T47D (cell line): Measurements from ENCODE around the gene SIK3.

ENCODE experiments used
- DNase-seq, 2 experiments: peaks; one replicate each; pipeline versions ENCODE4 v3.0.0 to v3.0.0-alpha.2; 2011 to 2012; ENCODE audit warnings: low read depth in 1 of 2, low spot score in 1 of 2
- JUND ChIP-seq: IDR thresholded peaks from 2 replicates; pipeline ENCODE4 v1.6.1; 2012; ENCODE audit warnings: low read depth
- in situ Hi-C: cut with HindIII; loops from 2 replicates; pipeline ENCODE4 v1.10.0; 2016; ENCODE audit warnings: low sequenced_read_pairs, low pct_unique_long_range_greater_than_20kb

Gene SIK3

DNA sequence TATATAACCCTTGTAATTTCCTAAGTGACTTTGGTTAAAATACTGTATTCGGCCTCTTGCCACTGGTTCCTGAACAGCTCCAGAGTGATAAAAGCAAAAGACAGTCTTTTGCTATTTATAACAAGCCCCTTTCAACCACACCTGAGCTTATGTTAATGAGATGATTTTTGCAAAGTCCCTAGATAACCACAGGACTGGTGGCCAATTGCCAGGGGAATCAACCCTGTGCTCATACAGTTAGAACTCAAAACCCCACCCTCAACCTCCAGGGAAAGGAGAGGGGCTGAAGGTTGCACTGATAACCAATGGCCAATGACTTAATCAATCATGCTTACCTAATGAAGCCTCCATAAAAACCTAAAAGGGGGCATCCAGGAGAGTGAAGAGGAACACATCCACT is 77.9 kb downstream of the SIK3 start:
- in situ Hi-C loops: no loop called here
- no peak for TF ChIP-seq JUND
- DNase-seq: no peak

DNA sequence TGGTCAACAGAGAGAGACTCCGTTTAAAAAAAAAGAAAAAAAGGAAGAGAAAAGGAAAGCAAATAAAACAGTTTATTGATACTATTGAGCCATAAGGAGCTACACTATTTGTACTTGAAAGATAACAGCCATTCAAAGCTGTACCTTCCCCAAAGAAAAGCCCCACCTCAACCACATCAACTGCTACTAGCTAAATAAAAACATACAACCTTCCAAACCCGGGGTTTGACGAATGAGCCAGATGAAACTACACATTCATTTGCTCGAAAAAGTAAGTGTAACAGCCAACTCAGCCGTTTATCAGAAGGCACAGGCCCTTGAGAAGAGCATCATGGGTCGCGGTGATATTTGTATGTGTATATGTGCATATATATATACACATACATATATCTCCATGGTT is 78.4 kb downstream of the SIK3 start:
- in situ Hi-C loops: no loop called here
- no peak for TF ChIP-seq JUND
- no peak for DNase-seq

DNA sequence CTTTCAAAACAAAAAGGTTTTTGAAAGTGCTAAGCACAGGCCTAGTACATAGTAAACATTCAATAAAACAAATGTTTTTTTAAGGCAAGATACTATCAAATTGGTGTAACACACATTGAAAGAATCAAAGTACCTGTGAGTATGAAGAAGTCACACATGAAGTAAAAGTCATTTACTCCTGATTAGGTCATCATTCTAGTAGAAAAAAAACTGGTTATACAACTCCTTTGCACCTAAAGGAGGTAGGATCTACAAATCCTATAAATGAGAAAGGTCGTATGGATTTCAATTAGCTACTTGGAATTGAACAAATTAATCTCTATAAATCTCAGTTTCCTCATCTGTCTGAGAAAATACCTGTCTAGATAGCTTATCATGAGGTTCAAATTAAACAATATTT is 80.8 kb downstream of the SIK3 start:
- no peak for TF ChIP-seq JUND
- in situ Hi-C loops: no loop called here
- DNase-seq: peak in 1 of 2 experiments; percentile 30

DNA sequence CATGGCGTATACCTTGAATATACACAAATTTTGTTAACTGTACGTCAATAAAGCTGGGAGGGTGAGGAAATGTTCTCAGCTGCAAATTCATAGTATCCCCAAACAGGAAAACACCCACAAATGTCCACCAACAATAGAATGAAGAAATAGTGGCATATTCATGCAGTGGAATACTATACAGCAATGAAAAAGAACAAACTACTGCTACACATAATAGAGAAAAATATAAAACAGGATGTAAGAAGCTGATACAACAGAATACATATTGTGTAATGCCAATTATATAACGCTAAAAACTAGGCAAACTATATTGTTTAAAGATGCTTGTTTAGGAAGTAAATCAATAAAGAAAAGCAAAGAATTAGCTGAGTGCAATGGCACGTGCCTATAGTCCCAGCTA is 81.5 kb downstream of the SIK3 start:
- in situ Hi-C loops: no loop called here
- no peak for DNase-seq
- no peak for TF ChIP-seq JUND

DNA sequence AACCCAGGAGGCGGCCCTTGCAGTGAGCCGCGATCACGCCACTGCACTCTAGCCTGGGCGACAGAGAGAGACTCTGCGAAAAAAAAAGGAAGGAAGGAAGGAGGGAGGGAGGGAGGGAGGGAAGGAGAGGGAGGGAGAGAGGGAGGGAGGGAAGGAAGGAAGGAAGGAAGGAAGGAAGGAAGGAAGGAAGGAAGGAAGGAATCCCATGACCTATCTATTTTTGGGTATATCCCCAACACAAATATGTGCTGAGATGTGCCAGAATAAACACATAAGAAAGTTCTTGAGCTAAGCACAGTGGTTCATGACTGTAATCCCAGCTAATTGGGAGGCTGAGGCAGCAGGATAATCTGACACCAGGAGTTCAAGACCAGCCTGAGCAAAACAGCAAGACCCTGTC is 82.0 kb downstream of the SIK3 start:
- in situ Hi-C loops: no loop called here
- no peak for DNase-seq
- no peak for TF ChIP-seq JUND

DNA sequence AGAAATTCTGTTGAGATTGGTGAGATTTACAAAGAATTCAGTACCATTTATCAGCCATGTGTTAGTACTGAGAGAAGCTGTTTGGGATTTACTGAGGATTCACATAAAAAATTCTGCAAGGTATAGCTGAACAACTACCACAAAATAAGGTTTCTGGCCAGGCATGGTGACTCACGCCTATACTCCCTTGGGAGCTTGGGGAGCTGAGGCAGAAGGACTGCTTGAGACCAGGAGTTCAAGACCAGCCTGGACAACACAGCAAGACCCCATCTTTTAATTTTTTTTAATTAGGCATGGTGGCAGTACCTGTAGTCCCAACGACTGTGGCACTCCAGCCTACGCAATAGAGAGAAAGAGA is 86.7 kb downstream of the SIK3 start:
- in situ Hi-C loops: no loop called here
- TF ChIP-seq JUND: no peak
- DNase-seq: no peak

DNA sequence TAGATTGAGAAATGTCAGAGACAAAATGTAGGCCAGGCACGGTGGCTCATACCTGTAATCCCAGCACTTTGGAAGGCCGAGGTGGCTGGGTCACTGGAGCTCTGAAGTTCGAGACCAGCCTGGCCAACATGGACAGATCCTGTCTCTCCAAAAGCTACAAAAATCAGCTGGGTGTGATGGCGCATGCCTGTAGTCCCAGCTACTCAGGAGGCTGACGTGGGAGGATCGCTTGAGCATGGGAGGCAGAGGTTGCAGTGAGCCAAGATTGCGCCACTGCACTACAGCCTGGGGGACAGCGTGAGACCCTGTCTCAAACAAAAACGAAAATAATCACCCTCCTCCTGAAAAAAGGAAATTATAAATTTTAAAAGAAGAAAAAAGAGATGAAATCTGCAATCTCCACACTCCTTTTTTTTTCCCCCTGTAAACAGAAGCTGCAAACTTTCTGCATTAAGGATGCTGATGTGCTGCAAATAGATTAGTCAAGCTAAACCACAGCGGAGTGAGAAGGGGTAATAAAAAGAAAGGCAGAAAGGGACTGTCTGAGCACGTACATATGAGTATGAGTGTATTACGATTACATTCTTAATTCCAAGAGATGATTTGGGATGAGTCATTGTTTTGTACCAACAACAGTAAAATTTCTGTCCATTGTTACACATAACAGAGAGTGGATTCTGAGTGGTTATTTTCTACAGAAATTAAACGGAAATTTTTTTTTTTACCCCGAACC is 87.3 kb downstream of the SIK3 start:
- no peak for DNase-seq
- in situ Hi-C loops: no loop called here
- TF ChIP-seq JUND: no peak

DNA sequence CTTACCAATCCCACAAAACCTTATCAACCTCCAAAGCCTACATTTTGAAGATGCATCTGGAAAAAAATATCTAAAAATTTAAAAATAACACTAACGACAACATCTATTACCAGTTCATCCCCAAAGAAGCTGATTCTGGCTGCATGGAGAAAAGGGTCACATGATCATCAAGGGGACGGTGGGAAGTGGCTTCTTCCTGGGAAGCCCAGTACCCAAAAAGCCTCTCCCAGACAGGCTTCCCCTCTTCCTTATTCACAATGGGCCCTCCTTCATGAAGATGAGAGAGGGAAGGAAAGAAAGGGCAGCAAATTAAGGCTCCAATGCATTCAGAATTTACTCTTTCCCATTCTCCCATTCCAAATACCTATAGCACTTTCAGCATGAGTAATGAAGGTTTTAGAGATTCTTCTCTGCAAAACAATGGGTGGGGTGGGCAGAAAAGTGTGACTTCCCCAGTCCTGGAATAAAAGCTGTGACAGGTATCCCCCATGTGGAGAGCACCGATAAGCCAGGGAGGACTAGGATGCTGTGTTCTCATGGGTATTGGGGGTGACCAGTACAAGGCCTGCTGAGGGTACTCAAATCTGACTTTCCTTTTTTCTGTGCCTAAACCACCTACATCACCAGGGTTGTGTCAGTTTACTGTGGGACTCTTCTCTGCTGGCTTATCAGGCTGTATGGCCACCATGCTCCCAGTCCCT is 88.2 kb downstream of the SIK3 start:
- in situ Hi-C loops: no loop called here
- DNase-seq: no peak
- no peak for TF ChIP-seq JUND

DNA sequence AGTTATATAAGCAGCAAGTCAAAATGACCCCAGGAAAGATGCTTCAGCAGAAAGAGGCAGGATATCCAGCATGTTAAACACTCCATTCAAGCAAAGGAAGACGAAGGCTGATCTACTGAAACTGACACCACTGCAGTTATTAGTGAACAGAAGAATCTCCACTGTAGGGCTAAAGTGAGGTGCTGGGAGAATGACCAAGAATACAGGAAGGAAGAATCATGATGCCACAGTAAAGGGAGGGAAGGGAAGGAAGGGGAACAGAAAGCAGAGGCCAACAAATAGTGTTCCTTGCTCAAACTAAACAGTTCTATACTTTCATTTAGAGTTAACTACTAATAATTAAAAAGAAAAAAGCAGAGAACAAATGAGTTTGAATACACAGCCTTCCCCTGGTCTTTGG is 92.5 kb downstream of the SIK3 start:
- in situ Hi-C loops: no loop called here

DNA sequence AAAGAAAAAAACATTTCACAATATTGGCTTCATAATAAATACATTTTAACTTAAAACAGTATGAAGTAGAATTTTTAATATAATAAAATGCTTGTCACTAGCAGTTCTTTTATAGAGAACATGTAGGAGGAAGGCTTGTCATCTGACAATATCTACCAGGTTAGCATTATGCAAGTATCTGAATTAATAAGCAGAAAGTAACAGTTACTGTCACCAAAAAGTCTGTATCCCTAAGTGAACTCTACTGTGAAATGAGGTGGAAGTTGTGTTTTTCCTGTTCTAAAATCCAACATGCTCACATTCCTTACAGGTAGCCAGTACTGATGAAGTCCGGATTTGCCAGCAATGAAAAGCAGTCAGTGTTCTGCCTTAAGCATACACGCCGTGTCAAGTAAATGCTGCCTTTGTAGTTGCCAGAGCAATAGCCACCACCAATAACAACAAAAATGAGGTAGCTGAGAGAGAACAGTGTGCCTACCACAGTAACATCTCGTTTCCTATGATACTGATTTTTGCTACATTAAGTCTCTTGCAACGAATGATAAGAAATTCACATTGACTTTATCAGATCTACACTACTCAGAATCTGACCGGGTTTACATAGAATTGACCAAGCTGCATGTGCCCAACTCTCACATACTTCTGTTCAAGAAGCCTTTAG is 95.5 kb downstream of the SIK3 start:
- no peak for TF ChIP-seq JUND
- peak in 1 of 2 experiments; percentile 33 for DNase-seq
- in situ Hi-C loops: no loop called here

More for the DNA sequence above, 92.5 kb downstream of the SIK3 start:
- no peak for DNase-seq
- no peak for TF ChIP-seq JUND

DNA sequence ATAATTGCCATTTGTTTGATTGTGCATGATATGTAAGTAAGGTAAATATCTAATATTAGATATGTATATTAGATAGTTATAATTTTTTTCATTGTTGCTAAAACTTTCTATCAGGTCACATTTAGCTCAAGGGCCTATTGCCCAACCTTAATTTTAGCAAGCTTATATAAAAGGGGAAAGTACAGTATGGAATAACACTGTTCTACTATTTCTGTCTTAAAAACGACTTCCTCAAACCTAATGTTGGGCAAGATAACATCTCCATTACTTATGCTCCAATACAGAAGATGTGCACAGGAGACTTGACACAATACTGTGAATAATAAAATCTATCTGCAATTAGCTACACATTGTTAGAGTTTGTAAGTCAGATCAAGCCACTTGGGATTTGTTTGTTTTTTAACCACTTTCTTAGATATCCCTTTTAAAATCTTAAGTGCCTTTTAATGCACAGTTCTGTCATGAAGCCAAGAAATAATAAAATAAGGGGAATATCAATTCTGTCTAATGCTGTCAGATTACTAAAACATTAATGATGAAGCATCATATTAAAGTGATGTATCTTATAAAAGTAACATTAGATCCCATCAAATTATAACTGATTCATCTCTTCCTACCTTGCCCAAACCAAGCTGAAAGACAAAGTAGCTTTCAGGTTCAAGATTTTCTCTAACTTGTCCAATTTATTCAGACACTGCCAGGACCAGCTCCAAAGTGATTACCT is 98.1 kb downstream of the SIK3 start:
- in situ Hi-C loops: no loop called here
- DNase-seq: no peak
- TF ChIP-seq JUND: no peak

DNA sequence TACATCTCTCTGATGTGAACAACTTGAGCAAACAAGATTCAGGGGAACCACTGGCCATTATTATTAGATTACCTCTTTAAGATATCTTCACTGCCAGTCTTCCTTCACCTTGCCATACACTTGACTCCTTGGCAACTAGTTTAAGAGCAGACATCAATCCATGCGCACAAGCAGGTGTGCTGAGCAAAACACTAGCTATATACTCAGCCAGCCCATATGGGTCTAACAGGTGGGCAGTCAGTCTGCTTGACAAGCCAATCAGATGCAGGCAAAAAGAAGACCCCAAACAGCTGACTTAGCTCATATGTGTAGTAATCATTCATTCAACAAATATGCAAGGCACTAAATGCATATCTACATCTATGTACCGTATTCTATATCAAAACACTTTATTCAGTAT is 101.2 kb downstream of the SIK3 start:
- no peak for TF ChIP-seq JUND
- DNase-seq: no peak
- in situ Hi-C loops: no loop called here

DNA sequence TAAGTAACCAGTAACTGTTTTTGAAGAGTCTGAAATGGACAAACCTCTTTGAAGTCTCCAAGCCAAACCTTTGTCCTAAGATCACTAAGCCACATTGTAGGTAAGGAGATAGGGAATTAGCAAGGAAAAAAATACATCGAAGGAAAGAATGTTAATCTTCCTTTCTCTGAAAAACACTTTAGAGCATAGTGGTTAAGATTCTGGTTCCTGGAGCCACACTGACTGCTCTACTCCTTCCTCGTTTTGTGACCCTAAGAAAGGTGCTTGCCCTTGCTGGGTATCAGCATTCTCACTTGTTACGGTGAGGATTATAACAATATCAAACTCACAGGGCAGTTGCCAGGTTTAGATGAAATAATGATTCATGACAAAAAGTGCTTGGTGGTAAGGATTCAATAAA is 104.0 kb downstream of the SIK3 start:
- in situ Hi-C loops: no loop called here
- DNase-seq: no peak
- TF ChIP-seq JUND: no peak
